ENCODE results near the gene UBE2F. TPM values are rescaled to one million over a fixed set of nuclear protein-coding genes. Genes with fewer than 3 reads are reported as not detected.

UBE2F gene
- total RNA-seq: 41.0 and 74.6 TPM in 2 replicates

DNA sequence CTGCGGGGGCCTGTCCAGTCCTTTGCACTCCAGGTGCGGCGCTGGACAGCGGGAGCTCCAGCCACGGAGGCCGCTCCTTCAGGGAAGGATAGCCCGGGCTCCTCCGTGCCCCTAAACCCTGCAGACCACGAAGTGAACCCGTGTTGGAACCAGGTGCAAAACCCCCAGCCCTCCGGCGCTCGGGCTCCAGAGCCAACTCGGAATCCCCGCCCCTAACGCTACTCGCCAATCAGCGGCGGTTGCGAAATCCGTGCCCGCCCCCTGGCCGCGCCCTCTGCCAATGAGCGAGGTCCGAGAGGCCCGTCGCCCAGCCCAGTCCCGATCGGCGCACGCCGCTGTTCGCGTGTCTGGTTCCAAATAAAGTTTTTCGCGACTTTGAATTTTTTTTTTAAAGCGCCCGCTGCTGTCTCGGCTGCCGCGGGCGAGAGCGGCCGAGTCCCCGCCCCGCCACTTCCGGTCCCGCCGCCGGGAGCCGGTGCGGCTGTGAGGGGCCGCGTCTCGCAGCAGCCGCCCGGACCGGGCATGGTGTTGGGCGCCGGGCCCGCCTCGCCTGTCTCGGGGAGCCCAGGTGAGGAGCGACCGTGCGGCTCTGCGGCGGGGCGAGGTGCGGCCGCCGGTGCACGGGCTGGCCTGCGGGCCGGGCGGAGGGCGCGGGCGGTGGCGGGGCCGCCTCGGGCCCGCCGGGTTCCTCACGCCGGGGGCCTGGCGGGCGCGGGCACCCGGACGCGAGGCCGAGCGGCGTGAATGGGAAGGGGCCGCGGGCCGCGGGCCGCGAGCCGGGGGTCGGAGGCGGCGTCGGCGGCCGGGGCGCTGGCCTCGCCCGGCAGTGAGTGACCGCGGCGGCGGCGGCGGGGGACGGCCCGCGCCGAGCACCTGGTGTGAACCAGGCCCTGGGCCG is at the start of gene UBE2F:
TSS of gene UBE2F (plus strand) at position 450 of the 898 bp plus-strand sequence. CDS start 6,094 bp downstream, outside the sequence.

DNA sequence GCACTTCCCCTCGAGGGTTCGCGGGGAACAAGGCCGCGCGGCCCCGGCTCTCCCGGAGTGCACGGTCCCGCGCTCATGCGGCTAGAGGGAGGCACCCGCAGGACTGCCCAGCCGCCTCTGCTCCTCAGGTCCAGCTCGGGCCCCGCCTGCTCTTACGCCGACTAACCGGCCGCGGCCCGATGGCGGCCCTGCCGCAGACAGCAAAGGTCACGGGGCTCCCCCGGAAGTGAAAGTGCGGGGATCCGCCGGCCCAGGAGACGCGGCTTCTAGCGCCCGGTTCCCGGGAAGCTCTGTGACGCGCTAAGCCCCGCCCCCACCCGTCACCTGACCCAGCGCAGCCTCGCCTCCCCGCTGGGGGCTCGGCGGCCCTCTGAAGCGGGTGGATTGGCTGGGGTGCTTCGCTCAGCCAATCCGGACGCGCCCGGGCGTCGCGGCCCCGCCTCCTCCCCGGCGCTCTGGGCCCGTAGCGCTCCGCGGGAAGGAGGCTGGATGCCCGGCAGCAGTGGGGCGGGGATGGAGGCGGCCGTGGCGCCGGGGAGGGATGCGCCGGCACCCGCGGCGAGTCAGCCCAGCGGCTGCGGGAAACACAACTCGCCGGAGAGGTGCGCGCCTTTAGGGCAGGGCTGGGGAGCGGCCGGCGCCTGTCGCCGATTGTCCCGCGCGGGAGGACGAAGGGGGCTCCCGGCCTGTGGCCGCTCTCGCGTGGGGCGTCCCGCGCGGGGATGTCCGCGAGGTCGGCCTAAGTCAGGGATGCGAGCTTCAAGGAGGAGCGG is 93.9 kb downstream of the UBE2F start, which contains the start of gene SCLY:
TSS of gene SCLY (plus strand) at position 460 of the 773 bp plus-strand sequence. CDS start at position 514, 54 bp downstream.

Other genes starting within 250 kb of the UBE2F start
- gene RBM44, start 168.2 kb upstream of the UBE2F start, total RNA-seq: 0.08 TPM in 1 of 2 replicates, not detected in the other
- gene RAMP1, start 107.4 kb upstream of the UBE2F start, total RNA-seq: 21.7 and 43.8 TPM in 2 replicates
- gene SCLY, start 94.0 kb downstream of the UBE2F start, total RNA-seq: 9.7 and 20.0 TPM in 2 replicates
- gene ESPNL, start 133.3 kb downstream of the UBE2F start, total RNA-seq: 0.39 and 2.9 TPM in 2 replicates
- gene KLHL30, start 171.7 kb downstream of the UBE2F start, total RNA-seq: 0.32 TPM in 1 of 2 replicates, not detected in the other
- 2.4 and 9.1 TPM in 2 replicates for gene ERFE, start 192.0 kb downstream of the UBE2F start, total RNA-seq
- 10.2 and 12.2 TPM in 2 replicates for gene ILKAP, start 236.7 kb downstream of the UBE2F start, total RNA-seq

Data from epithelial cell of alveolus of lung (primary cell).